Retina (tissue), 1 donor: Measurements from ENCODE around the gene SLC22A1.
"Not testable (repeated sequence)": the region's sequence is repeated elsewhere in the genome, so short reads cannot be mapped to it uniquely, and the experiment has no call there.

Experiments
- DNase-seq: peaks from one replicate; pipeline ENCODE4 v3.0.0-alpha.2; 2016

The SLC22A1 gene

DNA sequence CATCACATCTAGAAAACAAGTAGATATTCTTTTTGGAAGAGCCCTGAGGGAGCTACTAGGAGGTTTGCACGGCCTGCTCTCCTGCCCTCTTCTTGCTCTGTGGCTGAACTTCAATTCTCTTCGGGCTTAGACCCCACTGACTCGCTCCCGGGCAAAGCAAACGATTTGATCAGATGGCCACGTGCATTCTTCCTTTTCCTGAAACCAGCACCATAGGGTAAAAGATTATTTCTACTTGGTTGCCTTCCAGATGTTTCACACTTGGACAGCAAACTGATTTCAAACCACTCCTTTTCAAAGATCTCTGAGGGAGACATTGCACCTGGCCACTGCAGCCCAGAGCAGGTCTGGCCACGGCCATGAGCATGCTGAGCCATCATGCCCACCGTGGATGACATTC lies at the start of gene SLC22A1:
Gene SLC22A1, plus strand, starts transcription at position 258 of the 400 bp plus-strand sequence. Its CDS starts 121 bp downstream, at position 379.
- DNase-seq = no peak

DNA sequence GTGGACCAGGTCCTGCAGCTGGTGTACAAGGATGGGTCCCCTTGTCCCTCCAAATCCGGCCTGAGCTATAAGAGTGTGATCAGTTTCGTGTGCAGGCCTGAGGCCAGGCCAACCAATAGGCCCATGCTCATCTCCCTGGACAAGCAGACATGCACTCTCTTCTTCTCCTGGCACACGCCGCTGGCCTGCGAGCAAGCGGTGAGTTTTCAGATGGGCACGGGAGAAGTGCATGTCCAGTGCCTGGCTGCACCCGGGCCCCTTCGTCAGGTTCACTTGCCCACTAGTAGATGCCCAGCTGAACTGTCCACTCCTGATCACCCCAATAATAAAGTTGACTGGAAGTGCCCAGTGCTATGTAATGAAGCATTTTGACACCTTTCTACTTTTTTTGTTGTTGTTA lies 48.3 kb upstream of the SLC22A1 start:
- no peak for DNase-seq

DNA sequence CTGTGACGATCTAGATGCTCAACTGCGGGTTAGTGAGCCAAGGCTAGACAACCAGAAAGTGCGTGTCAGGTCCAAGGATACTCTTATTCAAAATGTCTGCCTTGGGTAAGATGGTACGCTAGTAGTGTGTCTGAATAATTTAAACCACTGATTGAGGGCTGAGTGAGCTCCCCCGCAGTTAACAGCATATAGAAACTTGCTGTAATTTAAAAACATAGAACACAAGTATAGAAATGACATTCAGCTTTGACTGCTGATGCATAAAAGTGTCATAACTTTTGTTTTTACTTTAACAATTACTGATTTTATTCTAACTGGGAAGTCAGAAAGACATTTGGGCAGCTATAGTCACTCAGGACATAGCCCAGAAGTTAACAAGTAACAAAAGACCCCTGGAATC lies 45.6 kb upstream of the SLC22A1 start:
- DNase-seq = no peak

DNA sequence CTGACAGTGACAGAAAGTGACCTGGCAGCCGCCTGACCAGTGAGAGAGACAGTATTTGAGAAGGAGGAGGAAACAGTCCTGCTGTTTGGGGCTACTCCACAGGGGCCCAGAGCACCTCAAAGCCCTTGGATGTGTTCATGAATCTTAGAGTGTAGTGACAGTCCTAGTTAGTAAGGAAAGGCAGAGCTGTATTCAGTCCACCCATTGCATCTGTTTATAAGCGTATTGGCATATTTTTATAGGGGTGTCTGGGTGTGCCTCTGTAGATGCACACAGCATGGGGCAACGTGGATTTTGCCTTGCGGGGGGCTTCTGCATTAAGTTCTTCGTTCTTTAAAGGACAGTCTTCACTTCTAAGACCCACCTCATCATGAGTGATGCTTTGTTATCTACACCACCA lies 44.6 kb upstream of the SLC22A1 start:
- DNase-seq = no peak

DNA sequence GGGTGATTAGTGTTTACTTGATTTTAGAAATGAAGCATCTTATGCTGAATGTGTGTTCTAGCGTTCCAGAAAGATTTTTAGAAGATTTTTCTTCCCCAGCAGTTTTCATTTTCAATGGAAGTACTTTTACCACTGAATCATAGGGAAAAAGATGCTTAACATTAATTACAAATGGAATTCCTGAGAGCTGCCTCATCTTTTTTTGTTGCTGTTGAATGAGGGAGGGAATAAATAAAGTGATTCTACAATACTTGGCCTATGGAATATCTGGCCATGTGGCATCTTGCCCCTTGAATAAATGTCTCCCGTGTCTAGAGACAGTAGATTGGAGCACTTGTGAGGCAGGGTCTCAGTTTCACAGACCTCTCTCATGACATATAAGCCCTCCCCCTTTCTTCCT lies 44.1 kb upstream of the SLC22A1 start:
- DNase-seq = no peak

DNA sequence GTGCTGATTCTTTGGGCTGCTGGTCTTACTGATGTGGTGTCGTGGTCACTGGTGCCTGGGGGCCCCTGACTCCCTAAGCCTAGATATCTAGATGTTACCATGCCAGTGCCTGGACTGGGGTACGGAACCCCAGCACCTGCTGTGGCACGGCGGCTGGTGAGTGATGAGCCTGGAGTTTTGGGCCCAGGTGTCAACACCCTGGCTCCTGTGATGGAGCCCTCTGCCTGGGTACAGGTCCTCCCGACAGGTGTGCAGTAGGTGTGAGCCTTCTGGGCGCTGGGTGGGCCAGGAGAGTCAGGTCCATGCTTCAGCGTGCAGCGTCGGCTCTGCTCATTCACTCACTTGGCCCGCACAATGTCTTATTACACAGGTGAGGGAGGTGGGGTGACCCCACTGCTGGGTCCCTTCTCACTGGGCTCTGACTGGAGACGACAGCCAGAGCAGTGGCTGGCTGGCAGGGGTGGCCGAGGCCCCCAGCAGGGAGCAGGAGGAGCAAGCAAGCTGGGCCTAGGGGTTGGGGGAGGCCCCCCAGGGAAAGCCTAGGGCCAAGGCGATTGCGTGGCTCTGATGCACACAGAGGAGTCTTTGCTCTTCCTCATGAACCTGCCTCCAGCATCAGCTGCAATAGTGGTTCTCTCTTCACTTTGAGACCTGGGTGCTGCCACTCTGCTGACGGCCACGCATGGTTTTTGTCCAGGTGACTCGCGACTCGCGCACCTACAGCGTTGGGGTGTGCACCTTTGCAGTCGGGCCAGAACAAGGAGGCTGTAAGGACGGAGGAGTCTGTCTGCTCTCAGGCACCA lies 42.5 kb upstream of the SLC22A1 start:
- DNase-seq = no peak

DNA sequence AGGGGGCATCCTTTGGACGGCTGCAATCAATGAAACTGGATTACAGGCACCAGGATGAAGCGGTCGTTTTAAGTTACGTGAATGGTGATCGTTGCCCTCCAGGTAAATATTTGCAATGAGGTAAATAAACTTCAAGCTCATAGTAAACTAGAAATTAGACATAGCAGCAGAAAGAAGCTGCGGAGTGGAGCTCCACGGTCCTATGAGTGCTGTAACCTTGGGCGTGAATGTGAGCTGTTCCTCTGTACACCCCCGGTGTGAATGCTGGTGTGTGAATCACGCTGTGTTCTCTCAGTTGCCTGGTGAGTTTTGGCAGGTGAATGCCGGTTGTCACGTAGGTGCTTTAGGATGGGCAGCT lies 42.0 kb upstream of the SLC22A1 start:
- DNase-seq = no peak

DNA sequence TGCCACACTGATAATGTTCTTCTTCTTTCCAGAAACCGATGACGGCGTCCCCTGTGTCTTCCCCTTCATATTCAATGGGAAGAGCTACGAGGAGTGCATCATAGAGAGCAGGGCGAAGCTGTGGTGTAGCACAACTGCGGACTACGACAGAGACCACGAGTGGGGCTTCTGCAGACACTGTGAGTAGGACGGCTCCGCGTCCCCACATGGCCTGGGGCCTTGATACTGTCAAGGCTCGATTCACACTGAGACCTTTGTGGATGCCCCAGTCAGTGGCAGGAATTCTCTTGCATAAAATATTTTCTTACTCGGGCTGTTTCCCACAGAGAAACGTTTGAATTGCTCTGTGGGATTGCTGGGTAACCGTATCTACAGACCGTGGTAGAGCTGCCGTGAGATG lies 41.5 kb upstream of the SLC22A1 start:
- no peak for DNase-seq

DNA sequence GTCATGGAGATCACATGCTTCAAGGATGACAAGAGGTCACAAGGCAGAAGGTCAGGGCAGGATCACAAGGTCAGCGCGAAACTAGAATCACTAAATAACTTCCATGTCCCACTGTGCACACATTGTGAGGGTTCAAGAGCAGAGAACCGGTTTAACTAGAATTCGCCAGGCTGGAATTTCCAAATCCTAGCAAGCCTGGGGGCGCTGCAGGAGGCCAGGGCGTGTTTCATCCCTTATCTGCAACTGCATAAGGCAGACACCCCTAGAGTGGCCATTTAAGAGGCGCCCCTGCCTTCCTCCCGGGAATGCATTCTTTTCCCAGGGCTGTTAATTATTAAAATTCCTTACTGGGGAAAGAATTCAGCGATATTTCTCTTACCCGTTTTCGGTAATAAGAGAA lies 40.2 kb upstream of the SLC22A1 start:
- no peak for DNase-seq

DNA sequence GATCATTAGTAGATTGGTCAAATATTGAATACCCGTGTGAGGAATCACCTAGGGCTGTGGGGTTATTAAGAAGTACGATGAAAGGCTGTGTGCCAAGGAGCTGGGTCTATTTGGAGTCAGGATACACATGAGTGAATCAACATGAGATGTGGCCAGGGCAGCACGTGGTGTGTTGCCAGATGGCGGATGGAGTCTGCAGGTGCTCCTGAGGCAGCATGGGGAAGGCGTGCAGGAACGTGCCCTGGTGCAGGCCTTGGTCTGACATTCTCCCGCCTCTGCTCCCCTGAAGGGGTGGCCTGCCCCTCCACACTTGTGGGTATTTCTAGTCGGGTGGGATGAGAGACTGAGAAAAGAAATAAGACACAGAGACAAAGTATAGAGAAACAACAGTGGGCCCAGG lies 39.0 kb upstream of the SLC22A1 start:
- DNase-seq = no peak

DNA sequence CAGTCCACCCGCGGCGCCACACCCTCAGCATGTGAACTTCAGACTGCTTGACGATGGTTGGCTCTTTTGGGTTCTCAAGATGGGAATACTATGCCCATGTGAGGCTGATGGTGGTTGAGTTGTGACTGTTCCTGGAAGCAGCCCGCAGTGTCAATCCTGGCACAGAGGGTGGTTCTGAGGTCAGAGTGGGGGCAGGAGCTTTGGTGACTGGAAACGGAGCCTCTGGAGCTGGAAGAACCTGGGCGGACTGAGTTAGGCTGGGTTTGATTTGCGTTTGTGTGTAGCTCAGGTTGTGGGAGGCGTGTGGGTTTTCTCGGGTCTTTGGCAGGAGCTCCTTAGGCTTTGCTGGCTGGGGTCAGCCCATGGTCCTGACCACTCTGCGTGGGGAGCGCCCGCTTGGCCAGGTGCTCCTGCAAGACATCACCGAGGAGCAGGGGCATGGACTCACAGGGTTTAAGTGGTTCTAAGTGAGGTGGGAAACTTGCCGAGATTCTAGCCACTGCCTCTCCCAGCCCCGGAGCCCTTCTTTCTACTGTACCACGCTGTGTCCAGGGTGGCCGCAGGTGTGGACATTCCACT lies 37.3 kb upstream of the SLC22A1 start:
- DNase-seq = no peak

DNA sequence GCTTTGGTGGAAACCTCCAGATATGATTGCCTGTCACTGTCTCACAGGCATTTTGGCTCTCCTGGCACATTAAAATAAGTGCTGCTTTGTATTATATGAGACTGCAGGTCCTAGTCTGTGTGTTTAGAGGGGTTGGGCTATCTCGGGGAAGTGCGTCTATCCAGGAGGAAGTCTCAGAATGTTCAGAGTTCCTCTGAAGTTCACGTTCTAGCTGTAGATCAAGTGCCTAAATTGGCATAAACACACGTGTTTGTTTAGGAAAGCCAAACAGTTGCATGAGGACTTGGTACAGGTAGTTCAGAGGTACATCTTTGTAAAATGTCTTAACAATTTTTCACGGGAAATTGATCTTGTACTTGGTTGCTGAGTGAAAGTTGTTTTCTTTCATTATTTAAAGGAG lies 36.4 kb upstream of the SLC22A1 start:
- no peak for DNase-seq

DNA sequence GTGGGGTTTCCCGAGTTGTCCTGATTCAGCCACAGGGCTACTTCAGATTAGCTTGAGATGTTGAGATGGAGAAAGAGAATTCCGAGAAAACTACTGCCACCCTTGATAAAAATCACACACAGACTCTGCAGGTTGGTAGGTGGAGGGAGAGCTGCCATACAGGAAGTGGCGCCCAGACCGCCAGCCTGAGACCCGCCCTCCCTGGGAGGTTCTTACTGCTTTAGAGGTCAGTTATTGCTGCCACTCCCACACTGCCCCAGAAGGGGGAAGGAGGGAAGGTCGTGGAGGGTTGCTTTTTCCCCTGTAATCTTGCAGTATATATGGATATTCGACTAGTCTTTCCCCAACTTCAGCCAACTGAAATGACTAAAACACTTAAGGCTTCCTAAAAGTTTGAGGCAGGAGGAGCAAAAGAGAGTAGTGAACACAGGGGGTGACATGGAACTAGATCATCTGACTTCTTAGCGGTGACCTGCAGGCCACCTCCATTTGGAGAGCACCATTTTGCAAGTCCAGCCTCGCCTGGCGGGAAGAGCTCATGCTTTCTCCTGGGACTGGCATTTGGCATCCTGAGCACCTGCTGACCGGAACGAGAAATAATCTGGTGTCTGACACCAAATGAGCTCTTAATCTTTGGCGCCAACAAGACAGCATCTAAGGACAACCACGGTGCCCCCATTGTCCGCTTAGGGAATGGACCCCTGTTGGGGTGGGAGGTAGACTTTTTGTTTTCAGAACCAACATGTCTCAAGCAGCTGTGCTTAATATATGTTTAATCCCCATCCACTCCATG lies 35.7 kb upstream of the SLC22A1 start:
- DNase-seq = no peak

DNA sequence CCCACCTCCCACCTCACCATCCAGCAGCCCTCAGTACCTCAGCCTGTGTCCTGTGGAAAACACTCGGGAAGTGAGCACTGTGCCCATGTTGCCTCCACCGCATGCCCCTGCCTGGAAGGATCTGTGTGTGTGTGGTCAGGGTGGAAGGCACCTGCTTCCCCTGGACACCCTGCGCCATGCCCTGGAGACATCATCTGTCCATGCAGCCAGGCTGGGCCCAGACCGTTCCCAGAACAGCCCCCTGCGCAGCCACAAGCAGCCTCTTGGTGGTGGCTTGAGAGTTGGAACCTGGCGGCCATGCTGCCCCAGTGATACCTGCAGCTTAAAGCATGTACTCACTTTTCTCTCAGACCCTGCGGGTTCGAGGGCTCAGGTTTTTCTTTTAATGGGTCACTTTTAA lies 34.9 kb upstream of the SLC22A1 start:
- no peak for DNase-seq

DNA sequence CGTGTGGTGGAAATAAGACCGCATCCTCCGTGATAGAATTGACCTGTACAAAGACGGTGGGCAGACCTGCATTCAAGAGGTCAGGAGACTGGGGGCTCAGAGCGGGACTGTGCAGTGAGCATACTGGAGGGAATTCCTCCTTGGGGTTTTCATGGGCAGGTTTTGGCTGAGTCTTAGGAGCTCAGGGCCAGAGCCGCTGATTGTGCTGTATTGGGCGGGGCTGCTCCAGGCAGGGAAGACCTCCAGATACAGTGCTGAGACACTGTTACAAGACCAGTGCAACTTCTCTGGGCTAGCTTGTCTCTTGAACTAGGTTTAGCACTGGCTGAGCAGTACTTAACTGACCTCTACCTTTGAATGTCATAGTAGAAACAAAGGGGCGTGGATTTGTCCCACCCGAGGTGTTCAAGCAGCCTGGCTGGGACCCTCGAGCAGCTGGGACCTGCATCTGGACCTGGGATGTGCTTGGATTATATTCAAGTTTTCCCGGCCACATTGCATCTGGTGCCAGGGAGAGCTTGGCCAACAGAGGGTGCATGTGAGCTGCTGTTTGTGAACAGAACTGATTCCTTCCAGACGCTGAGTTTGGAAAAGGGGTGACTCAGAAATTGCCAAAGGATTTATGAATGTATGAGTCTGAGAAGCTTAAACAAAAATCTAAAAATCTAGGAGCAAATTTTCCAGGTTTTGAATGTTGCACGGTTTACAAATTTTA lies 33.4 kb upstream of the SLC22A1 start:
- DNase-seq = peak; percentile 40

DNA sequence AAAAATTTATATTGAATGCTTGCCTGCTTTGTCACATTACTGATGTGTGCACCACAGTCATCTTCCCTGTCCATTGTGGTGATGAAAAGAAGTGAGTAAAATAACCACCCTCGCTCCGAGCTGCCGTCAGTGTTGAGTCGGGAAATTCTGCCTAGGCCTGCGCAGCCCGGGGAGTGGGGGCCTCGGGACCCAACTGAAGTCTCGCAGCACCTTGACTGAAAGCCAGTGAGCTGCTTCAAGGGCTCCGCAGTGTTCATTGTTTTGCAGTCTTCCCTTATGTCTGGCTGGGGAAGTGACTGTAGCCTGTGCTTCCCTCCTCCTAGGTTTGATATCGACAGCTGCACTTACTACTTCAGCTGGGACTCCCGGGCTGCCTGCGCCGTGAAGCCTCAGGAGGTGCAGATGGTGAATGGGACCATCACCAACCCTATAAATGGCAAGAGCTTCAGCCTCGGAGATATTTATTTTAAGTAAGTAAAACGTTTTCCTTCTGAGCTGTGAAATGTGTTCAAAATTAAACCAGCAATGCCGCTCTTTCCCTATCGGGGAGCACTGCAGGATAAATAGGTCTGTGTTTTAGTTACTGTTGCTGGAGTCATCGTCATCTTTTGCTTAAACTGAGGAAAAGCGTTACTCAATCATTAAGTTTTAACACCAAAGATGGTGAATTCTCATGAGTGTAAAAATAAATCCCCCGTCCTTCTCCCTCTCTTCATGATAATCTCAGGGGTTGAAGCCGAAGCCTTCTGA lies 32.7 kb upstream of the SLC22A1 start:
- no peak for DNase-seq

DNA sequence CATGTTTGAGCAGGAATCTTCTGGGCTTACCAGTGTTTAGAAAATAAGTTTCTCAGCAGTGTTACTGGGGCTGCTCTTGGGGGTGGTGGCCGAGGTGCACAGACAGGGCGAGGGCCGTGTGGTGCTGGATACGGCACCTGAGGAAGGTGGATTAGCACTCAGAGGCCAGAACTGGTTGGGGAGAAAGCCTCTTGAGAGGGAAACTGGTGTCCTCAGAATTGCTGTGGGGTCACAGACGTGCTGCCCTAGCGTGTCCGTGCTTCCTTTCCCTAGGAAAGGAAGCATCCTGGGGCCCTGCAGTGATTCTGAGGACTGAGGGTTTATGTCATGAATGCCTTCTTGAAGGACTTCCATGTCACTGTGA lies 32.1 kb upstream of the SLC22A1 start:
- DNase-seq = no peak

DNA sequence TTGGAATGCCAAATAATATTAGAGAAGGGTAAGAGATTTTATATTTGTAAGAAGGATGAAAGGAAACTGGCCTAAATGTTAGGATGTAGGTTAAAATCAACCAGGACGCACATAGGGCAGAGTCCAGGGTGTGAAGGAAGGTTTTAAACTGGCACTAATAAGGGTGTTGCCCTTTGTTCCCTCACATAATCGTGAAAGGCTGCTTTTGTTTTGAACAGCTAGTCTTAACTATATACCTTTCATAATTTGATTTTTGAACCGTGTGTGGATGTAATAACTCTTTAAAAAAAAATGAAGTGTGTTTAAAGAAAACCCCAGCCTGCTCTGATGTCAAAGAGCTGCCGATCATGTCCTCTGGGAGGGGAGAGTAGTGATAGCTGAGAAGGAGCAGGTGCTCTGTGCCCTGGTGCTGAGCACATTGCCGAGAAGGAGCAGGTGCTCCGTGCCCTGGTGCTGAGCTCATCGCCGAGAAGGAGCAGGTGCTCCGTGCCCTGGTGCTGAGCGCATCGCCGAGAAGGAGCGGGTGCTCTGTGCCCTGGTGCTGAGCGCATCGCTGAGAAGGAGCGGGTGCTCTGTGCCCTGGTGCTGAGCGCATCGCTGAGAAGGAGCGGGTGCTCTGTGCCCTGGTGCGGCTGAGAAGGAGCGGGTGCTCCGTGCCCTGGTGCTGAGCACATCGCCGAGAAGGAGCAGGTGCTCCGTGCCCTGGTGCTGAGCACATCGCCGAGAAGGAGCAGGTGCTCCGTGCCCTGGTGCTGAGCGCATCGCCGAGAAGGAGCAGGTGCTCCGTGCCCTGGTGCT lies 31.0 kb upstream of the SLC22A1 start:
- DNase-seq = not testable (repeated sequence)

DNA sequence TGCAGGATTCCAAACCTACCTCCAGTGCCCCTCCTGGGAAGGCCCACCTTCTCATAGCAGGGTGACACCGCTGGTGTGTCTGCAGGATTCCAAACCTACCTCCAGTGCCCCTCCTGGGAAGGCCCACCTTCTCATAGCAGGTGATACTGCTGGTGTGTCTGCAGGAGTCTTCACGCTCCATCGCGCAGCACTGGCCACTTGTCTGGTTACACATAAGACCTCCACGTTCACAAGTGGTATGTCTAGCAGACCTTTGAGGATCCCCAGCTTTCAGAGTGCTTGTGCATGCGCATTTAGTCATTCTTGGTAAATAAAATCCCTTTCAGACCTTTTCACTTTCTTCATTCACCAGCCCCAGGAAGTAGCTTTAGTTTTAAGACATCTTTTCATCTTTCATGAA lies 29.4 kb upstream of the SLC22A1 start:
- not testable (repeated sequence) for DNase-seq

DNA sequence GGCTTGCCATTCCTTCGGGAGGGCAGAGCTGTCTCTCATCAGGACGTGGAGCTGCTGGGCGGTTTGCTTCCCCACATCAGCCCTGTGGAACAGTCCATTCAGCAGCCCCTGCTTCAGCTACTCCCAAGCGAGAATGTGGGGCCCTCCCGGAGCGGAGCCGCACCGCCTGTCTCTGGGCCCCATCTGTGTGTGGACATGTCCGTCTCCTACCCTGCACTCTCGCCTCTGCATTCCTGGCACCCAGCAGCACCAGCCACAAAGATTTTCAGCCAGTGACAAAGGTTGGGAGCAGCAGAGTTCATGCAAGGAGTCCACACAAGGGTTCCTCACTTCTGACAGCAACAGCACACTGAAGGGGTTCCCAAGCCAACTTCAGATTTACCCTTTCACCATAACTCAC lies 29.0 kb upstream of the SLC22A1 start:
- DNase-seq = no peak

DNA sequence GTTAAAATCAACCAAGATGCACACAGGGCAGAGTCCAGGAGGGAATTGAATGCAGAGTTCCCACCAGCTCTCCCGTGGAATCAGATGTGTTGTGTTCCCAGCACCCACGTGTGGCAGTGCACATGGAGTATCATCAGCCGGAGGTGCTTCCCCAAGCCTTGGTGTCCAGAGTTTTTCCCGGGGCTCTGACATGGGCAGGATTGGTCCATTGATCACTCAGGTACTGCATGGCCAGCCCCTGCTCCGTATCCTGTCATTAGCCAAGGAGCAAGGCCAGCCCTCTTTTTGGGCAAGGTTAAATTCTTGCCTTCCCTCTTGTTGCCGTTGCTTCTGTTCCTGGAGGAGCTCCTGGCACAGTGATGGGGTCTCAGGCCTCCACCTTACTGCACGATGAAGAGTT lies 28.6 kb upstream of the SLC22A1 start:
- no peak for DNase-seq

DNA sequence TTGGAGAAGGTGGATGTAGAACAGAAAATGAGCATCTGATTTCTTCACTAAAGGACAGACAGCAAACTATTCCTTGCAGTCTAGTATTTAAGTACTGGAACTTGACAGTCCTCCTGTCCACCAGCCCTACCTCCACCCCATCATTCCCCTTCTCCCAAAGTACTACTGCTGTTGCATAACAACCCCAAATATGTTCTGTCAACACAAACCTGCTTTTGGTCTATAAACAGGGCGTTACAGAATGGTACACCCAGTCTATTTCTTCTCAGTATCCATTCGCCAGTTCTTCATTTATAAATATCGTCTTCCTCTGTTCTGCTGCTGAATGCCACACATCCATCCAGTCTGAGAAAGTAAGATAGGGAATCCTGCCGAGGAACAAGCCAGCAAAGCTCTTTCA lies 27.7 kb upstream of the SLC22A1 start:
- DNase-seq = no peak
